MM.1S (cell line): ENCODE data around the gene XXYLT1.

Experiments
- DNase-seq: peaks from one replicate; pipeline ENCODE4 v3.0.0-alpha.2; 2015
- H2AFZ ChIP-seq: fragments of 300-600 bp; sonication (generic); 2 replicates; pipeline ENCODE4 v1.6.0; 2016; ENCODE audit warnings: antibody characterized with exemption, low read length
- H3F3A ChIP-seq: fragments of 300-600 bp; sonication (generic); 2 replicates; pipeline ENCODE4 v1.6.1; 2016; ENCODE audit warnings: mild to moderate bottlenecking, antibody characterized with exemption, low read length, moderate library complexity, mixed read lengths; ENCODE audit not compliant: insufficient read depth
- H3K27ac ChIP-seq: fragments of 300-600 bp; sonication (generic); 2 replicates; pipeline ENCODE4 v1.5.1; 2016; ENCODE audit warnings: mild to moderate bottlenecking, low read length
- H3K27me3 ChIP-seq: fragments of 300-600 bp; sonication (generic); replicated peaks from 2 replicates; pipeline ENCODE4 v1.6.0; 2016; ENCODE audit warnings: low read length; ENCODE audit not compliant: insufficient read depth
- H3K36me3 ChIP-seq: fragments of 300-600 bp; sonication (generic); replicated peaks from 2 replicates; pipeline ENCODE4 v1.6.1; 2016; ENCODE audit warnings: mild to moderate bottlenecking, low read length, mixed read lengths; ENCODE audit not compliant: insufficient read depth
- H3K4me1 ChIP-seq: fragments of 300-600 bp; sonication (generic); 2 replicates; pipeline ENCODE4 v1.6.1; 2016; ENCODE audit warnings: low read length, mixed read lengths
- H3K4me2 ChIP-seq: fragments of 300-600 bp; sonication (generic); 2 replicates; pipeline ENCODE4 v1.6.0; 2016; ENCODE audit warnings: low read depth, low read length
- H3K4me3 ChIP-seq: fragments of 300-600 bp; sonication (generic); 2 replicates; pipeline ENCODE4 v1.5.1; 2016; ENCODE audit warnings: low read length, mixed read lengths
- H3K79me2 ChIP-seq: fragments of 300-600 bp; sonication (generic); 2 replicates; pipeline ENCODE4 v1.6.1; 2016; ENCODE audit warnings: mixed run types, low read length, mixed read lengths
- H3K9ac ChIP-seq: fragments of 300-600 bp; sonication (generic); 2 replicates; pipeline ENCODE4 v1.6.1; 2016; ENCODE audit warnings: low read length, mixed read lengths
- H3K9me2 ChIP-seq: fragments of 300-600 bp; sonication (generic); replicated peaks from 2 replicates; pipeline ENCODE4 v1.6.1; 2016; ENCODE audit warnings: mild to moderate bottlenecking, low read length, mixed read lengths; ENCODE audit not compliant: insufficient read depth
- H3K9me3 ChIP-seq: fragments of 300-600 bp; sonication (generic); replicated peaks from 2 replicates; pipeline ENCODE4 v1.6.1; 2016; ENCODE audit warnings: mild to moderate bottlenecking, low read length, mixed read lengths; ENCODE audit not compliant: insufficient read depth
- H4K20me1 ChIP-seq: fragments of 300-600 bp; sonication (generic); 2 replicates; pipeline ENCODE4 v1.6.1; 2016; ENCODE audit warnings: mild to moderate bottlenecking, low read length, moderate library complexity, mixed read lengths; ENCODE audit not compliant: insufficient read depth
- CTCF ChIP-seq: fragments of 300-600 bp; sonication (generic); IDR thresholded peaks from 2 replicates; pipeline ENCODE4 v1.5.1; 2016; ENCODE audit warnings: antibody characterized with exemption, low read length, mixed read lengths
- EZH2 ChIP-seq: fragments of 300-600 bp; sonication (generic); optimal IDR thresholded peaks from 2 replicates; pipeline ENCODE3; 2017; ENCODE audit warnings: low read depth, mild to moderate bottlenecking, antibody characterized with exemption, low read length, mixed read lengths
- EZH2phosphoT487 ChIP-seq: fragments of 300-600 bp; sonication (generic); IDR thresholded peaks from 2 replicates; pipeline ENCODE4 v1.6.1; 2018; ENCODE audit warnings: antibody characterized with exemption, low read length

Gene XXYLT1

GRCh38 chr3:195032955-195033354 lies 238.0 kb downstream of the XXYLT1 start:
- H3K9me2 ChIP-seq: no peaks in the 10 kb centered on the region
- no peaks in the 10 kb centered on the region for H3K36me3 ChIP-seq
- H3K4me1 ChIP-seq: no peaks in the 10 kb centered on the region
- no peaks in the 10 kb centered on the region for H3K79me2 ChIP-seq
- H3K9ac ChIP-seq: no peak overlapping the region
- no peak overlapping the region for H3K4me2 ChIP-seq
- H3K27me3 ChIP-seq: no peaks in the 10 kb centered on the region
- H3K4me3 ChIP-seq: no peak overlapping the region
- H3K9me3 ChIP-seq: no peaks in the 10 kb centered on the region
- TF ChIP-seq EZH2phosphoT487: no peak
- TF ChIP-seq EZH2: no peak
- TF ChIP-seq CTCF: no peak
- DNase-seq: no peak
- H2AFZ ChIP-seq: no peak overlapping the region
- no peaks in the 10 kb centered on the region for H3F3A ChIP-seq
- no peak overlapping the region for H3K27ac ChIP-seq
- H4K20me1 ChIP-seq: no peaks in the 10 kb centered on the region

- no peak for TF ChIP-seq CTCF
- no peak for TF ChIP-seq EZH2phosphoT487
- no peak for TF ChIP-seq EZH2
- Histone ChIP-seq H3K27ac (no peak overlapping the region), H3K4me3 (no peak overlapping the region), H4K20me1 (no peaks in the 10 kb centered on the region), H3F3A (no peaks in the 10 kb centered on the region), H3K4me1 (no peaks in the 10 kb centered on the region), H2AFZ (no peak overlapping the region), H3K4me2 (no peak overlapping the region), H3K36me3 (no peaks in the 10 kb centered on the region), H3K9me3 (no peaks in the 10 kb centered on the region), H3K9ac (no peak overlapping the region), H3K27me3 (no peaks in the 10 kb centered on the region), H3K9me2 (no peaks in the 10 kb centered on the region), H3K79me2 (no peaks in the 10 kb centered on the region)
- no peak for DNase-seq
These were observed 238.7 kb downstream of the XXYLT1 start for GRCh38 chr3:195032106-195032759.

- Histone ChIP-seq H3K4me3 (no peak overlapping the region), H3K36me3 (no peaks in the 10 kb centered on the region), H3K27ac (no peak overlapping the region), H4K20me1 (no peaks in the 10 kb centered on the region), H3K4me2 (no peak overlapping the region), H2AFZ (no peak overlapping the region), H3K4me1 (no peaks in the 10 kb centered on the region), H3K9me2 (no peaks in the 10 kb centered on the region), H3K27me3 (no peaks in the 10 kb centered on the region), H3F3A (no peaks in the 10 kb centered on the region), H3K79me2 (no peaks in the 10 kb centered on the region), H3K9ac (no peak overlapping the region), H3K9me3 (no peaks in the 10 kb centered on the region)
- TF ChIP-seq EZH2phosphoT487 (no peak), CTCF (no peak), EZH2 (no peak)
- no peak for DNase-seq
These were observed 239.4 kb downstream of the XXYLT1 start for GRCh38 chr3:195031574-195032003.
